ENCODE measurements around the gene CYBA. TPM values are rescaled to one million over a fixed set of nuclear protein-coding genes. Genes with fewer than 3 reads are reported as not detected.
A peak's percentile ranks its signal among the peaks of the same experiment; 100 is the strongest.

Gene CYBA
- total and polyA plus RNA-seq, 10 of the 15 experiments (the other 5 are each of a cell fraction or from before 2014, with no cell fraction given): 0.55 to 598 (median 258) TPM

DNA sequence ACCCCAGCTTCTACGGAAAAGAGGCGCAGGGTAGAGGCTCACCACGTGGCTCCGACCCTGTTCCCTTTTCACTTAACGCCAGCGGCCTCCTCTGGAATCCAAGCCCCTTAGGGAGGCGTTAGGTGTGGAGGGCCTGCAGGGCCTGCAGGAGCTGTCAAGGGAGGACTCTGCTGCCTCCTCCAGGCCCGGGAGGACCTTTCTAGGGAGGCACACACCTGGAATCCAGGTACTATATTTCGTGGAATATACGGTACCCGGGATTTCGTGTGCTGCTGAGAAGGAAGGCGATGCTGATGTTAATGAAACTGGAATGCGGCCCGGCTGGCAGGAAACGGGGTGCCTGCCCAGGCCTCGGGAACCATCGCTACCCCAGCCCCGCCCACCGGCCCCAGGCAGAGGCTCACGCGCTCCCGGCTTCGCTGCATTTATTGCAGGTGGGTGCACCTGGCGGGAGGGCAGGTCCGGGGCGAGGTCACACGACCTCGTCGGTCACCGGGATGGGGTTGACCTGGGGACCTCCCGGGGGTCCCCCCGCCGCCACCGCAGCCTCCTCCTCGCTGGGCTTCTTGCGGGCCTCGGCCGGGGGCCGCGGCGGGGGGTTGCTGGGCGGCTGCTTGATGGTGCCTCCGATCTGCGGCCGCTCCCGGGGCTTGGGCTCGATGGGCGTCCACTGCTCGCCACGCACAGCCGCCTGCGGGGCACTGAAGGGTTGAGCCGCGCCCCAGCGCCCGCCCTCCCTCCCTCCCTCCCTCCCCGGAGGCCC is 7.8 kb downstream of the CYBA start:
- DNase-seq (ENCODE audit: low read depth, low spot score) (no peak), ATAC-seq (no peak), FAIRE-seq (no peak)
- intact Hi-C loops (cut with micrococcal nuclease; ENCODE audit: unreplicated experiment): no loop called here
- Histone ChIP-seq H3K9ac (ENCODE audit: control insufficient read depth, insufficient read depth, low read length) (no peak overlapping the region), H3K4me1 (ENCODE audit: control insufficient read depth, insufficient read depth, low read length) (peaks cover 19% of the 10 kb centered on the region), H3K36me3 (ENCODE audit: control insufficient read depth in 2 of 2, insufficient read depth in 2 of 2, low read length in 1 of 2) (peaks cover 2 to 4% of the 10 kb centered on the region in 2 experiments; a peak in 2 of 4 replicates), H3K79me2 (ENCODE audit: control insufficient read depth, insufficient read depth, low read length) (peaks cover 11% of the 10 kb centered on the region), H3K4me3 (no peak overlapping the region), H3K4me2 (ENCODE audit: control insufficient read depth, insufficient read depth) (no peak overlapping the region), H4K20me1 (ENCODE audit: control insufficient read depth, insufficient read depth) (0 out of 2 replicates have a peak, but pooled peaks cover 7% of the 10 kb centered on the region), H3K9me3 (replicated peaks; ENCODE audit: control insufficient read depth, insufficient read depth, low read length) (no peaks in the 10 kb centered on the region), H3K27ac (ENCODE audit: control insufficient read depth, insufficient read depth) (no peak overlapping the region), H3K27me3 (replicated peaks in 1 of 2; ENCODE audit: control insufficient read depth in 2 of 2, insufficient read depth in 2 of 2, low read length in 1 of 2) (peaks cover 13 to 18% of the 10 kb centered on the region in 2 experiments), H2AFZ (ENCODE audit: control insufficient read depth, low read depth, low read length) (no peak overlapping the region)
- BruUV-seq (replicated peaks): no TSS peak
- ChIA-PET CTCF (no interaction called here), SMC1A (ENCODE audit: uncharacterized antibody, unreplicated experiment) (no interaction called here), RAD21 (ENCODE audit: unreplicated experiment) (no interaction called here), POLR2A (no interaction called here)
- WGBS (ENCODE audit: insufficient coverage, insufficient replicate concordance, low lambda C conversion rate, missing lambda C conversion rate): 89% methylated on average over 32 of the region's 58 CpGs
- in situ Hi-C loops (cut with MboI): no loop called here
- TF ChIP-seq, protein P1, sequence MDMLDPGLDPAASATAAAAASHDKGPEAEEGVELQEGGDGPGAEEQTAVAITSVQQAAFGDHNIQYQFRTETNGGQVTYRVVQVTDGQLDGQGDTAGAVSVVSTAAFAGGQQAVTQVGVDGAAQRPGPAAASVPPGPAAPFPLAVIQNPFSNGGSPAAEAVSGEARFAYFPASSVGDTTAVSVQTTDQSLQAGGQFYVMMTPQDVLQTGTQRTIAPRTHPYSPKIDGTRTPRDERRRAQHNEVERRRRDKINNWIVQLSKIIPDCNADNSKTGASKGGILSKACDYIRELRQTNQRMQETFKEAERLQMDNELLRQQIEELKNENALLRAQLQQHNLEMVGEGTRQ (IDR thresholded peaks at IDR 0.05; ENCODE audit: borderline replicate concordance, low read depth, low read length): no peak
- TF ChIP-seq ZNF207 (IDR thresholded peaks at IDR 0.05; ENCODE audit: borderline replicate concordance) (no peak), POU2F2 (IDR thresholded peaks at IDR 0.05; ENCODE audit: borderline replicate concordance, low read depth, low read length) (no peak), BRCA1 (IDR thresholded peaks at IDR 0.05; ENCODE audit: low read depth, low read length) (no peak), FOXM1 (IDR thresholded peaks at IDR 0.05; ENCODE audit: low read depth, low read length) (no peak), POLR2A (IDR thresholded peaks at IDR 0.05; ENCODE audit: low read depth, low read length) (peak; percentile 30; the same call in 1 of the 2 replicates)

Measured in GM12878 (cell line).